HEK293T (cell line): ENCODE measurements around the gene ITPK1.

Experiments
- CTCF ChIA-PET: fragments of 350-600 bp; formaldehyde crosslinking; extraction: SDS; loops from one replicate; lab custom pipeline; 2021; ENCODE audit warnings: antibody characterized with exemption, inconsistent platforms; lab: Yijun Ruan, JAX
- POLR2A ChIA-PET: fragments of 350-600 bp; formaldehyde crosslinking; extraction: SDS; loops from one replicate; lab custom pipeline; 2020; ENCODE audit warnings: antibody characterized with exemption, inconsistent platforms; lab: Yijun Ruan, JAX
- DNase-seq: peaks from one replicate; pipeline ENCODE4 v3.0.0; 2012; ENCODE audit warnings: mixed read lengths; ENCODE audit errors: extremely low spot score
- ARNT ChIP-seq: fragments of 450-650 bp; IDR thresholded peaks from 2 replicates; pipeline ENCODE4 v1.6.1; 2017; ENCODE audit warnings: mild to moderate bottlenecking
- BHLHE40 ChIP-seq: fragments of 450-650 bp; IDR thresholded peaks from 2 replicates; pipeline ENCODE4 v1.6.1; 2016; ENCODE audit warnings: mild to moderate bottlenecking, moderate library complexity, borderline replicate concordance
- CTBP1 ChIP-seq: fragments of 450-650 bp; IDR thresholded peaks from 2 replicates; pipeline ENCODE4 v1.6.1; 2016; ENCODE audit warnings: borderline replicate concordance
- ELF4 ChIP-seq: fragments of 450-650 bp; IDR thresholded peaks from 2 replicates; pipeline ENCODE4 v1.6.1; 2017; ENCODE audit warnings: antibody characterized with exemption
- FOXA1 ChIP-seq: fragments of 450-650 bp; IDR thresholded peaks from 2 replicates; pipeline ENCODE4 v1.6.1; 2016; ENCODE audit warnings: mild to moderate bottlenecking
- FOXK2 ChIP-seq: fragments of 450-650 bp; IDR thresholded peaks from 2 replicates; pipeline ENCODE4 v1.6.1; 2016; ENCODE audit warnings: mild to moderate bottlenecking
- FOXM1 ChIP-seq: fragments of 450-650 bp; IDR thresholded peaks from 2 replicates; pipeline ENCODE4 v1.6.1; 2017; ENCODE audit warnings: mild to moderate bottlenecking, borderline replicate concordance
- HDGF ChIP-seq: fragments of 450-650 bp; IDR thresholded peaks from 2 replicates; pipeline ENCODE4 v1.6.1; 2017; ENCODE audit warnings: antibody characterized with exemption, borderline replicate concordance
- L3MBTL2 ChIP-seq: fragments of 450-650 bp; conservative IDR thresholded peaks from 2 replicates; pipeline ENCODE4 v1.6.1; 2016; ENCODE audit warnings: mild to moderate bottlenecking
- LEF1 ChIP-seq: fragments of 450-650 bp; IDR thresholded peaks from 2 replicates; pipeline ENCODE4 v1.6.1; 2017; ENCODE audit warnings: mild to moderate bottlenecking, borderline replicate concordance
- NFRKB ChIP-seq: fragments of 450-650 bp; IDR thresholded peaks from 2 replicates; pipeline ENCODE4 v1.6.1; 2016; ENCODE audit warnings: mild to moderate bottlenecking, moderate library complexity
- SP1 ChIP-seq: fragments of 450-650 bp; IDR thresholded peaks from 2 replicates; pipeline ENCODE4 v1.6.1; 2017
- SUZ12 ChIP-seq: fragments of 450-650 bp; IDR thresholded peaks from 2 replicates; pipeline ENCODE4 v1.6.1; 2016; ENCODE audit warnings: mild to moderate bottlenecking
- TARDBP ChIP-seq: fragments of 450-650 bp; IDR thresholded peaks from 2 replicates; pipeline ENCODE4 v1.6.1; 2016
- ZNF384 ChIP-seq: fragments of 450-650 bp; IDR thresholded peaks from 2 replicates; pipeline ENCODE4 v1.6.1; 2016
- TF ChIP-seq, protein P1 (sequence below): fragments of 450-650 bp; IDR thresholded peaks from 2 replicates; pipeline ENCODE4 v1.6.1; 2016

The ITPK1 gene

DNA sequence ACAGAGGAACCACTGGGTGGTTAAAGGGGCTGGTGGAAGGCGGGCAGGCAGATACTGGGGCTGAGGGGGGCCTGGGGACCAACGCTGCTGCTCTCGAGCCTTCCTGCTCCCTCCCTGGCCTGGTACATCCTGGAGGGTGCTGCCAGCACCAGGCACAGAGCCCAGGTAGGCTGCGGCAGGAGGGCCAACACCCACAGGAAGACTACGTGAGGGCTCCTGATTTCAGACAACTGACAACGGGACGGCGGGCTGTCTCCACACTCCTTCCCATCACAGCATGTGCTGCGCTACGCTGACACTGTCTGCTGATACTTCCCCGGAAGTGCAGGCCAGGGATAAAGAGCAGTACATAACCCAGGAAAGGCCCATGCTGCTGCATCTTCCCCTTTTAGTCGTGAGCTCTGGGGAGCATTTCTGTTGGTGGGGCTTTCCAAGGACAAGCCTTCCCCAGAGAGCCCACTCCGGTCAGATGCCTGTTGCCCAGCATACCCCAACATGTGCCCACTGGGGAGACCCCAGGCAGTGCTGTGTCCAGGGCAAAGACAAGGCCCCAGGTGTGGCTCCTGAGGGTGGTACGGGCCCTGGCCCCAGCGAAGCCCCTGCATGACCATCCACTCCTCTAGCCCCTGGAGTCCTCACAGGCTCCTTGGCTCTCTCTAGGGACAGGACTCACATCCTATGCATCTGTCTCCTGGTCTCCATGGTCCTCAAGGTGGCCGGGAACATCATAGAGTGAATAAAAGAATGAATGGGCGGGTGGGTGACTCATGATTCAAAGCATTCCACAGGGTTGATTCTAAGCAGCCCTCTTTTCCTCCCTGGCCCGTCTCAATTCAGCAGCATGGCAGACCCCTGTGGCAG is 154.8 kb downstream of the ITPK1 start:
- TF ChIP-seq TARDBP: no peak
- no peak for TF ChIP-seq L3MBTL2
- no peak for TF ChIP-seq HDGF
- TF ChIP-seq FOXK2: no peak
- TF ChIP-seq, protein P1, sequence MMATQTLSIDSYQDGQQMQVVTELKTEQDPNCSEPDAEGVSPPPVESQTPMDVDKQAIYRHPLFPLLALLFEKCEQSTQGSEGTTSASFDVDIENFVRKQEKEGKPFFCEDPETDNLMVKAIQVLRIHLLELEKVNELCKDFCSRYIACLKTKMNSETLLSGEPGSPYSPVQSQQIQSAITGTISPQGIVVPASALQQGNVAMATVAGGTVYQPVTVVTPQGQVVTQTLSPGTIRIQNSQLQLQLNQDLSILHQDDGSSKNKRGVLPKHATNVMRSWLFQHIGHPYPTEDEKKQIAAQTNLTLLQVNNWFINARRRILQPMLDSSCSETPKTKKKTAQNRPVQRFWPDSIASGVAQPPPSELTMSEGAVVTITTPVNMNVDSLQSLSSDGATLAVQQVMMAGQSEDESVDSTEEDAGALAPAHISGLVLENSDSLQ: no peak
- TF ChIP-seq BHLHE40: no peak
- TF ChIP-seq SP1: no peak
- no peak for TF ChIP-seq ARNT
- TF ChIP-seq NFRKB: no peak
- TF ChIP-seq CTBP1: no peak
- ChIA-PET CTCF (no interaction called here), POLR2A (interaction anchor here (0.7 kb wide), 1 partner anchor 154 kb away, joined by 3 read pairs; no protein-coding TSS in a partner anchor)
- DNase-seq: no peak

DNA sequence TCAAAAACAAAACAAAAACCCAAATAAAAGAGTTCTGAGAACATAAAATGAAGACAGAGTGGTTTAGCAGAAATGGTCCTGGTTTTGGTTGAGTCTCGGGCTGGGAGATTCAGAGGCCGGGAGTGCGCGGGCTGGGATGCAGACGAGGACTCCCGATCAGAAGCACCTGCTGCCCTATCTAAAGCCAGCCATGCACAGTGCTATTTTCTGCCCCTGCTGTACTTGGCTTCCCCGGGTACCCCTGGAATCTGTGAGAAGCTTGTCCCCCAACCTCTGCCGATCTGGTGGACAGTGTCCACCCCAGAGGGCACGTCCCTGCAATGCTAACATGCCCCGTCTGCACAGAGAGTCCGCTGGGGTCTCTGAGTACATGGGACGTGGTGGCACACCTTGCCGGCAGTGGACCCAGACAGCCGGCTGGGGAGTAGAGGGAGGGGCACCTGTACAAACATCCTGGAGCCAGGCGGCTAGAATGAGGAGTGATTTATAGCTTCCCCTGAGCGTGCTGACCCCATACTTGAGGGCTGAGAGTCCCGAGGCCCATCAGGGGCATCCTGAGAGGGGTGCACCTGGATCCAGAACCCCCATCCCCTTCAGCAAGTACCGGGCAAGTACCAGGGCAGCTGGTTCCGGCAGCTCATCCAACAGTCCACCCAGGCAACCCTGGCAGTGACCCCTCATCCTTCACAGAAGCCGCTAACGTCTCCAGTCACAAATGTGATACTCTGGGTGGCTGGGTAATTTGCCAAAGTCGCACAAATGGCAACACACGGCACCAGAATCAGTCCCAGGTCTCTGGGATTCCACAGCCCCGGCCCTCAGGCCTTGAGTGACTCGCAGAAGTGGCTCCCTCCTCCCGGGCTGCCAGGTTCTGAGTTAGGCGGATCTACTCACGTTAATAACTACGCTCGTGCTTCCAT is 155.7 kb downstream of the ITPK1 start:
- DNase-seq: no peak
- no peak for TF ChIP-seq HDGF
- no peak for TF ChIP-seq CTBP1
- TF ChIP-seq BHLHE40: no peak
- TF ChIP-seq TARDBP: no peak
- TF ChIP-seq NFRKB: no peak
- TF ChIP-seq FOXK2: no peak
- no peak for TF ChIP-seq FOXA1
- TF ChIP-seq SUZ12: no peak
- TF ChIP-seq SP1: no peak
- TF ChIP-seq L3MBTL2: no peak
- no peak for TF ChIP-seq ARNT
- no peak for TF ChIP-seq ZNF384
- TF ChIP-seq LEF1: no peak
- TF ChIP-seq FOXM1: no peak
- TF ChIP-seq ELF4: no peak
- TF ChIP-seq, protein P1: no peak
- ChIA-PET POLR2A (no interaction called here), CTCF (interaction anchor here (0.8 kb wide), 1 partner anchor 12 kb away, joined by 4 read pairs; no protein-coding TSS in a partner anchor)

DNA sequence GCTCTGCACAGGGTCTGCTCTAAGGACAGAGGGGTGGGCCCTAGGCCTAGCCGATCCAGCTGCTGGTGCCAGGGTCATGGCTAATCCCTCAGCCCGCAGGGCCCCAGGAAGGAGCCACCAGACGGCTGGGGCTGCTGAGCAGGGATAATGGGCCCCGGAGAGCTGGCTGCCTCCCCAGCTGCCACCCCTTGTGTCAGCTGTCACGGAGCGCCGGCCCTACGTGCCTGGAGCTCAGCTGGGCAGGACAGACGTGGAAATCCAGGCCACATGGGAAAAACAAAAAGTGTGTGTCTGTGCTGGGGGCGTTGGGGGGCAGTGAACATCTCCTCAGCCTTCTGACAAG is 156.6 kb downstream of the ITPK1 start:
- POLR2A ChIA-PET: no interaction called here
- TF ChIP-seq SUZ12: no peak
- no peak for TF ChIP-seq ZNF384
- no peak for TF ChIP-seq SP1
- TF ChIP-seq ELF4: no peak
- TF ChIP-seq L3MBTL2: no peak
- no peak for TF ChIP-seq CTBP1
- TF ChIP-seq LEF1: no peak
- no peak for TF ChIP-seq NFRKB
- no peak for TF ChIP-seq HDGF
- TF ChIP-seq ARNT: no peak
- TF ChIP-seq, protein P1: no peak
- no peak for TF ChIP-seq BHLHE40
- no peak for TF ChIP-seq TARDBP
- TF ChIP-seq FOXK2: no peak
- TF ChIP-seq FOXM1: no peak
- no peak for TF ChIP-seq FOXA1
- CTCF ChIA-PET: interaction anchor here (0.8 kb wide), 1 partner anchor 13 kb away, joined by 4 read pairs; no protein-coding TSS in a partner anchor
- no peak for DNase-seq

DNA sequence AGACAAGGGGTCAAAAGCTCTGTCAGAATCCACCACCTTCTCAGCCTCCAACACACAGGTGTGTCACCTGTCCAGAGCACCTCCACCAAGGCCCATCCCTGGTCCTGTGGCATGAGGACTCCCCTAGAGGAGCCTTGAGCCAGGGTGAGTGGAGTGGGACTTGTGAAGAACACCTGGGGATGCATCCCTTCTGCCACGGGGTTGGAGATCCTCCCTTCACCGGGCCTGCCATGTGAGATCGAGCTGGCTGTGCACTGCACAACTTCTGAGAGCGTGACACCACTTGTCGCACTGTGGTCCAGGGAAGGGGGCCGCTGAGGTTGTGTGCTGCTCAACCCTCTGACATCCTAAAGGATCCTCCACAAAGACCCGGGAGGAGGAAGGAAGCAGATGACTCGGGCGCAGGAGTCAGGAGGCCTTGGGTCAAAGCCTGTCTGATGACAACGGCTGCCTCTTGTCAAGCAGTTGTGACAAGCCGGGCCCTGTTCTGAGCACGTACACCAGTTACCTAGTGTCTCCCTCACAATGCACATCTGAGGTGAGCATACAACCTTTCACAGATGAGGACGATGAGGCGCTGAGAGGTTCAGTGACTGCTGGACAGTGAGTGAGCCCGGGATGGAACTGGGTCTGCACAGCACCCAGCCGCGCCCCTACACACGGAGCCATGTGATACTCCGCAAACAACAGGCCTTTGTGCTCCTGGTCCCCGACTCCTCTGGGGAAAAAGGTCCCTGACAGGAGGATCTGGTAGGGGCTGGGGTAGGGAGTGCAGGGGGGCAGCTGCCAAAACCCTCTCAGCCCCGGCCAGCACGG is 157.1 kb downstream of the ITPK1 start:
- CTCF ChIA-PET: interaction anchor here (0.8 kb wide), 1 partner anchor 14 kb away, joined by 4 read pairs; no protein-coding TSS in a partner anchor
- DNase-seq: no peak
- TF ChIP-seq LEF1: no peak
- no peak for TF ChIP-seq ELF4
- TF ChIP-seq SUZ12: no peak
- no peak for TF ChIP-seq FOXA1
- no peak for TF ChIP-seq FOXM1
- POLR2A ChIA-PET: no interaction called here

DNA sequence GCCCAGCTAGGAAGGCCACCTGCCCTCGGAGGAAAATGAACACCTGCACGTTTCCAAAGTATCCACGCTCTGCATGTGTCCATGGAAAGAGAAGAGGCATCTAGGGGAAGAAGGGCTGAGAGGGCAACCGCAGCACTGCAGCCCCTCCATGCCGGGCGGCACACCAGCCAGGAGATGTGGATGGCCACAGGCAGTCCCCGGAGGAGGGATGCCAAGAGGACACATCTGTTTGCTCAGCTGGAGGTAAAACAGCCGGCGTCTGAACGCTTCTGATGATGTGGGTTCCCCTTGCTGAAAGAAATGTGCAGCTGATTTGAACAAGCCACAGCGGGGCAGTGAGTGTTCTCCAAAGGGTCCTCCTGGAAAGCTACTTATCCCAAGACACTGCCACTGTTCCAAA is 158.8 kb downstream of the ITPK1 start:
- no peak for TF ChIP-seq ZNF384
- no peak for TF ChIP-seq LEF1
- TF ChIP-seq BHLHE40: no peak
- TF ChIP-seq, protein P1: no peak
- TF ChIP-seq FOXM1: no peak
- no peak for TF ChIP-seq ELF4
- no peak for TF ChIP-seq SP1
- TF ChIP-seq CTBP1: no peak
- no peak for TF ChIP-seq ARNT
- TF ChIP-seq SUZ12: no peak
- no peak for TF ChIP-seq NFRKB
- no peak for TF ChIP-seq FOXK2
- DNase-seq: no peak
- ChIA-PET CTCF (interaction anchor here (0.6 kb wide), 1 partner anchor 362 kb away, joined by 4 read pairs; no protein-coding TSS in a partner anchor), POLR2A (no interaction called here)
